Activated T-helper 9 cell treated with anti-CD3 and anti-CD28 coated beads, Interleukin-2, amount 50 U/mL, for 16 hours (primary cell): ENCODE results near the gene DGCR6L.
A peak's percentile ranks its signal among the peaks of the same experiment; 100 is the strongest.
"Not testable (repeated sequence)": the region's sequence is repeated elsewhere in the genome, so short reads cannot be mapped to it uniquely, and the experiment has no call there.

ENCODE experiments used
- DNase-seq: peaks from one replicate; pipeline ENCODE4 v3.0.0-alpha.2; 2020; ENCODE audit warnings: low read depth

DGCR6L gene

GRCh38 chr22:20291604-20292063, 28.2 kb downstream of the DGCR6L start:
- DNase-seq: no peak

GRCh38 chr22:20291249-20291586, 28.6 kb downstream of the DGCR6L start:
- no peak for DNase-seq

GRCh38 chr22:20290578-20291248, 29.1 kb downstream of the DGCR6L start:
- no peak for DNase-seq

GRCh38 chr22:20290045-20290392, 29.8 kb downstream of the DGCR6L start:
- DNase-seq: no peak

GRCh38 chr22:20289182-20290044, 30.4 kb downstream of the DGCR6L start:
- DNase-seq: not testable (repeated sequence)

GRCh38 chr22:20286784-20287423, 33.0 kb downstream of the DGCR6L start:
- DNase-seq: not testable (repeated sequence)

- DNase-seq: not testable (repeated sequence)
Measured at GRCh38 chr22:20286312-20286660, 33.6 kb downstream of the DGCR6L start.

GRCh38 chr22:20285473-20286311, 34.2 kb downstream of the DGCR6L start:
- peak; percentile 61 for DNase-seq

- no peak for DNase-seq
Measured at GRCh38 chr22:20284471-20285086, 35.3 kb downstream of the DGCR6L start.

- DNase-seq: no peak
Measured at GRCh38 chr22:20283674-20284066, 36.2 kb downstream of the DGCR6L start.

- DNase-seq: no peak
Measured at GRCh38 chr22:20282901-20283673, 36.8 kb downstream of the DGCR6L start.

GRCh38 chr22:20281891-20282290, 38.0 kb downstream of the DGCR6L start:
- no peak for DNase-seq

- DNase-seq: not testable (repeated sequence)
Measured at GRCh38 chr22:20281473-20281872, 38.4 kb downstream of the DGCR6L start.

GRCh38 chr22:20280866-20281265, 39.0 kb downstream of the DGCR6L start:
- no peak for DNase-seq

GRCh38 chr22:20280163-20280562, 39.7 kb downstream of the DGCR6L start:
- not testable (repeated sequence) for DNase-seq

- no peak for DNase-seq
Measured at GRCh38 chr22:20279662-20280134, 40.2 kb downstream of the DGCR6L start.

GRCh38 chr22:20278726-20279490, 41.0 kb downstream of the DGCR6L start:
- not testable (repeated sequence) for DNase-seq

- not testable (repeated sequence) for DNase-seq
Measured at GRCh38 chr22:20277936-20278635, 41.8 kb downstream of the DGCR6L start.

GRCh38 chr22:20276468-20276867, 43.4 kb downstream of the DGCR6L start:
- DNase-seq: no peak
